ENCODE measurements around the gene MYOZ3. TPM values are rescaled to one million over a fixed set of nuclear protein-coding genes. Genes with fewer than 3 reads are reported as not detected.

Gene MYOZ3
- total RNA-seq, 1 donor from 2014 or later, result 6.1 TPM

GRCh38 chr5:150655221-150655620 is 5.8 kb upstream of the MYOZ3 start:
- peak overlapping the region; percentile 34 for H3K4me3 Mint-ChIP-seq
- TF ChIP-seq CTCF (conservative IDR thresholded peaks at IDR 0.05), result no peak
- H3K36me3 Mint-ChIP-seq, result no peaks in the 10 kb centered on the region
- DNase-seq (ENCODE audit: extremely low spot score, unreplicated experiment), result no peak
- peaks cover 43% of the 10 kb centered on the region for H3K4me1 Mint-ChIP-seq (ENCODE audit: unreplicated experiment)
- peaks cover 13% of the 10 kb centered on the region for H3K27me3 Mint-ChIP-seq
- H3K27ac Mint-ChIP-seq, result no peak overlapping the region
- H3K9me3 Mint-ChIP-seq, result no peaks in the 10 kb centered on the region

GRCh38 chr5:150656191-150657132 is 4.6 kb upstream of the MYOZ3 start:
- peak overlapping the region; percentile 80 for H3K4me3 Mint-ChIP-seq
- H3K27ac Mint-ChIP-seq, result no peak overlapping the region
- H3K36me3 Mint-ChIP-seq, result no peaks in the 10 kb centered on the region
- TF ChIP-seq CTCF (conservative IDR thresholded peaks at IDR 0.05), result peak; percentile 85
- H3K27me3 Mint-ChIP-seq, result peaks cover 17% of the 10 kb centered on the region
- no peaks in the 10 kb centered on the region for H3K9me3 Mint-ChIP-seq
- DNase-seq (ENCODE audit: extremely low spot score, unreplicated experiment), result peak; percentile 88
- H3K4me1 Mint-ChIP-seq (ENCODE audit: unreplicated experiment), result peaks cover 47% of the 10 kb centered on the region

GRCh38 chr5:150658121-150658520 is 2.9 kb upstream of the MYOZ3 start:
- peak overlapping the region; percentile 14 for H3K27ac Mint-ChIP-seq
- H3K4me1 Mint-ChIP-seq (ENCODE audit: unreplicated experiment), result peaks cover 37% of the 10 kb centered on the region
- peak overlapping the region; percentile 73 for H3K4me3 Mint-ChIP-seq
- peaks cover 23% of the 10 kb centered on the region for H3K27me3 Mint-ChIP-seq
- no peaks in the 10 kb centered on the region for H3K9me3 Mint-ChIP-seq
- DNase-seq (ENCODE audit: extremely low spot score, unreplicated experiment), result no peak
- no peaks in the 10 kb centered on the region for H3K36me3 Mint-ChIP-seq
- no peak for TF ChIP-seq CTCF (conservative IDR thresholded peaks at IDR 0.05)

GRCh38 chr5:150658699-150659265 is 2.3 kb upstream of the MYOZ3 start:
- no peak overlapping the region for H3K27ac Mint-ChIP-seq

More at GRCh38 chr5:150658699-150659265, 2.3 kb upstream of the MYOZ3 start:
- H3K4me1 Mint-ChIP-seq (ENCODE audit: unreplicated experiment), result peaks cover 34% of the 10 kb centered on the region
- H3K9me3 Mint-ChIP-seq, result no peaks in the 10 kb centered on the region
- DNase-seq (ENCODE audit: extremely low spot score, unreplicated experiment), result no peak
- TF ChIP-seq CTCF (conservative IDR thresholded peaks at IDR 0.05), result no peak
- H3K36me3 Mint-ChIP-seq, result no peaks in the 10 kb centered on the region
- peaks cover 23% of the 10 kb centered on the region for H3K27me3 Mint-ChIP-seq
- peak overlapping the region; percentile 37 for H3K4me3 Mint-ChIP-seq

Data from type B pancreatic cell (in vitro differentiated cells).